H9 (cell line): Measurements from ENCODE around the gene RIMBP2. TPM values are rescaled to one million over a fixed set of nuclear protein-coding genes. Genes with fewer than 3 reads are reported as not detected.

ENCODE experiments used
- DNase-seq: peaks from one replicate; pipeline ENCODE4 v3.0.0-alpha.2; 2017
- H2AFZ ChIP-seq: one replicate; pipeline ENCODE4 v1.6.1; 2013; ENCODE audit warnings: mild to moderate bottlenecking, low read length, control low read depth, moderate library complexity
- H2AK5ac ChIP-seq: 2 replicates; pipeline ENCODE4 v1.6.1; 2013; ENCODE audit warnings: low read length, control low read depth, mixed read lengths; ENCODE audit not compliant: insufficient read length
- H2BK120ac ChIP-seq: one replicate; pipeline ENCODE4 v1.6.1; 2013; ENCODE audit warnings: low read depth, mild to moderate bottlenecking, low read length, control low read depth, inconsistent platforms; ENCODE audit not compliant: poor library complexity, severe bottlenecking
- H2BK12ac ChIP-seq: 2 replicates; pipeline ENCODE4 v1.6.1; 2013; ENCODE audit warnings: low read length, control low read depth, mixed read lengths, low read depth; ENCODE audit not compliant: insufficient read length
- H2BK15ac ChIP-seq: 2 replicates; pipeline ENCODE4 v1.6.1; 2013; ENCODE audit warnings: low read depth, low read length, control low read depth
- H2BK20ac ChIP-seq: one replicate; pipeline ENCODE4 v1.6.1; 2013; ENCODE audit warnings: low read depth, mild to moderate bottlenecking, low read length, control low read depth, inconsistent platforms; ENCODE audit not compliant: poor library complexity, severe bottlenecking
- H2BK5ac ChIP-seq: 2 replicates; pipeline ENCODE4 v1.6.1; 2013; ENCODE audit warnings: low read length, control low read depth, mixed read lengths; ENCODE audit not compliant: insufficient read length
- H3K14ac ChIP-seq: 2 replicates; pipeline ENCODE4 v1.6.1; 2013; ENCODE audit warnings: low read length, control low read depth; ENCODE audit not compliant: insufficient read depth
- H3K18ac ChIP-seq: 2 replicates; pipeline ENCODE4 v1.6.1; 2013; ENCODE audit warnings: low read depth, mild to moderate bottlenecking, mixed read lengths, low read length, control low read depth; ENCODE audit not compliant: insufficient read length
- H3K23ac ChIP-seq: 2 replicates; pipeline ENCODE4 v1.6.1; 2013; ENCODE audit warnings: low read length, control low read depth, mixed read lengths, low read depth; ENCODE audit not compliant: insufficient read length
- H3K23me2 ChIP-seq: 2 replicates; pipeline ENCODE4 v1.6.1; 2013; ENCODE audit warnings: low read depth, mild to moderate bottlenecking, mixed read lengths, low read length, control low read depth; ENCODE audit not compliant: insufficient read length, poor library complexity, severe bottlenecking
- H3K27ac ChIP-seq: 2 replicates; pipeline ENCODE4 v1.5.1; 2013; ENCODE audit warnings: low read length, control low read depth, mixed read lengths, low read depth; ENCODE audit not compliant: insufficient read length
- H3K27me3 ChIP-seq: 2 replicates; pipeline ENCODE4 v1.6.1; 2013; ENCODE audit warnings: low read length, control low read depth, inconsistent platforms; ENCODE audit not compliant: insufficient read depth
- H3K4ac ChIP-seq: 2 replicates; pipeline ENCODE4 v1.6.1; 2013; ENCODE audit warnings: low read depth, mild to moderate bottlenecking, control low read depth, inconsistent platforms, low read length, moderate library complexity
- H3K4me1 ChIP-seq: 2 replicates; pipeline ENCODE4 v1.6.1; 2013; ENCODE audit warnings: low read length, control low read depth, inconsistent platforms; ENCODE audit not compliant: insufficient read depth
- H3K4me2 ChIP-seq: 2 replicates; pipeline ENCODE4 v1.6.1; 2013; ENCODE audit warnings: low read length, control low read depth, mixed read lengths; ENCODE audit not compliant: insufficient read length, insufficient read depth
- H3K56ac ChIP-seq: 2 replicates; pipeline ENCODE4 v1.6.1; 2013; ENCODE audit warnings: low read depth, mild to moderate bottlenecking, mixed read lengths, low read length, control low read depth; ENCODE audit not compliant: insufficient read length
- H3K79me1 ChIP-seq: 2 replicates; pipeline ENCODE4 v1.6.1; 2013; ENCODE audit warnings: low read depth, mild to moderate bottlenecking, moderate library complexity, low read length, control low read depth, inconsistent platforms; ENCODE audit not compliant: insufficient read depth, poor library complexity, severe bottlenecking
- H3K79me2 ChIP-seq: 2 replicates; pipeline ENCODE4 v1.6.1; 2013; ENCODE audit warnings: low read length, control low read depth, inconsistent platforms; ENCODE audit not compliant: insufficient read depth
- H3K9ac ChIP-seq: 2 replicates; pipeline ENCODE4 v1.6.1; 2013; ENCODE audit warnings: low read length, control low read depth, mixed read lengths; ENCODE audit not compliant: insufficient read length; ENCODE audit errors: extremely low read depth
- H3K9me3 ChIP-seq: one replicate; pipeline ENCODE4 v1.6.1; 2013; ENCODE audit warnings: low read depth, low read length, inconsistent platforms; ENCODE audit not compliant: control insufficient read depth
- H3T11ph ChIP-seq: one replicate; pipeline ENCODE4 v1.6.1; 2013; ENCODE audit warnings: mild to moderate bottlenecking, low read length, control low read depth, inconsistent platforms
- H4K20me1 ChIP-seq: one replicate; pipeline ENCODE4 v1.6.1; 2013; ENCODE audit not compliant: control insufficient read depth, insufficient read length, insufficient read depth
- H4K5ac ChIP-seq: 2 replicates; pipeline ENCODE4 v1.6.1; 2013; ENCODE audit warnings: low read depth, mild to moderate bottlenecking, mixed read lengths, low read length, control low read depth; ENCODE audit not compliant: insufficient read length
- H4K8ac ChIP-seq: replicated peaks from 2 replicates; pipeline ENCODE4 v1.6.1; 2013; ENCODE audit warnings: low read length, control low read depth, mixed read lengths, low read depth; ENCODE audit not compliant: insufficient read length
- H4K91ac ChIP-seq: 2 replicates; pipeline ENCODE4 v1.6.1; 2013; ENCODE audit warnings: low read depth, mild to moderate bottlenecking, moderate library complexity, mixed read lengths, low read length, control low read depth; ENCODE audit not compliant: insufficient read length
- H3K27ac Mint-ChIP-seq, 3 experiments: 2 replicates in 2 of 3; 3 replicates in 1 of 3; pipeline ENCODE4 v1.8.0; 2020 to 2021; ENCODE audit warnings: mixed read lengths in 3 of 3, mild to moderate bottlenecking in 1 of 3, moderate library complexity in 1 of 3
- H3K27me3 Mint-ChIP-seq: 2 replicates; pipeline ENCODE4 v1.8.0; 2021; ENCODE audit warnings: low read depth, mild to moderate bottlenecking, moderate library complexity, mixed read lengths
- H3K36me3 Mint-ChIP-seq, 3 experiments: 2 replicates in 2 of 3; 3 replicates in 1 of 3; pipeline ENCODE4 v1.8.0; 2020 to 2021; ENCODE audit warnings: low read depth in 3 of 3, mixed read lengths in 3 of 3; ENCODE audit not compliant: insufficient read depth in 1 of 3
- H3K4me1 Mint-ChIP-seq, 2 experiments: 2 replicates each; pipeline ENCODE4 v1.8.0; 2020; ENCODE audit warnings: mixed read lengths in 2 of 2
- H3K4me3 Mint-ChIP-seq, 2 experiments: 2 replicates in 1 of 2; 3 replicates in 1 of 2; pipeline ENCODE4 v1.8.0; 2020 to 2021; ENCODE audit warnings: mild to moderate bottlenecking in 2 of 2, mixed read lengths in 2 of 2, moderate library complexity in 1 of 2
- H3K9me3 Mint-ChIP-seq, 2 experiments: 2 replicates in 1 of 2; 3 replicates in 1 of 2; pipeline ENCODE4 v1.8.0; 2020; ENCODE audit warnings: mild to moderate bottlenecking in 2 of 2, mixed read lengths in 2 of 2, moderate library complexity in 1 of 2
- CTCF ChIP-seq: fragments of 200-600 bp; sonication (generic); conservative IDR thresholded peaks from 3 replicates; pipeline ENCODE4 v1.8.0; 2021; ENCODE audit warnings: antibody characterized with exemption, mild to moderate bottlenecking
- WGBS: extraction: QIAGEN DNeasy Blood & Tissue Kit; methylation state at CpG from one replicate; pipeline ENCODE4 v1.1.7; 2013; ENCODE audit warnings: missing lambda C conversion rate, low lambda C conversion rate, mixed read lengths; ENCODE audit not compliant: insufficient read length; ENCODE audit errors: extremely low coverage; 5-methylcytosine and 5-hydroxymethylcytosine counted together
- total RNA-seq: library from RNA; stranded (reverse); gene quantifications from 2 replicates; pipeline ENCODE4 v1.2.1, GENCODE V29; 2021

RIMBP2 gene
- total RNA-seq, 1 experiment from 2014 or later = 0.70 TPM

DNA sequence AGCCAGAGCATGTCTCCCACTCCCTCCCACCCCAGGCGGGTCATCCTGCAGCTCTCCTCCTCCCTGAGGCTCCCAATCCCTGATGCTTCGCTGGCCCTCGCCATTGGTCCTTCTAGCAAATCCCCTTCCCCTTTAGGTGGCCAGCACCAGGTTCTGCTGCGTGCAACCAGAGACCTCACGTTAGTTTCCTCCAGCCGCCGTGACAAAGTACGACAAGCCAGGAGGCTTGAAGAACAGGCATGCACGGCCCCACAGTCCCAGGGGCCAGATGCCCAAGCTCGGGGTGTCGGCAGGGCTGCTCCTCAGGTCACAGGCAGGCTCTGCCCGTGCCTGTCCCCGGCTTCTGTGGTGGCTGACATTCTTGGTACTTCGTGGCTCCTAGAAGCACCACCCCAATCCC lies 95.8 kb downstream of the RIMBP2 start:
- H4K8ac ChIP-seq = no peak overlapping the region
- no peak overlapping the region for H2BK120ac ChIP-seq
- no peak overlapping the region for H4K5ac ChIP-seq
- no peak overlapping the region for H3K18ac ChIP-seq
- no peaks in the 10 kb centered on the region for H3K4me1 ChIP-seq
- no peak overlapping the region for H2BK20ac ChIP-seq
- H3K4me2 ChIP-seq = no peak overlapping the region
- no peaks in the 10 kb centered on the region for H4K20me1 ChIP-seq
- WGBS = no CpG with 5 or more reads among the region's 14 CpGs
- no peaks in the 10 kb centered on the region for H3K79me2 ChIP-seq
- Mint-ChIP-seq H3K4me1 (no peaks in the 10 kb centered on the region), H3K27ac (peak overlapping the region in 1 of 3 experiments; percentile 65; a peak in 1 of 7 replicates), H3K36me3 (peaks cover 0 to 2% (median 0%) of the 10 kb centered on the region in 3 experiments; a peak in 4 of 7 replicates), H3K9me3 (peaks cover 2 to 4% of the 10 kb centered on the region in 2 experiments; a peak in 3 of 5 replicates), H3K27me3 (peaks cover 8% of the 10 kb centered on the region), H3K4me3 (no peak overlapping the region)
- H2BK15ac ChIP-seq = no peak overlapping the region
- no peak overlapping the region for H2BK12ac ChIP-seq
- H3K27me3 ChIP-seq = no peaks in the 10 kb centered on the region
- H3K23ac ChIP-seq = no peak overlapping the region
- TF ChIP-seq CTCF = no peak
- no peak overlapping the region for H3K27ac ChIP-seq
- no peaks in the 10 kb centered on the region for H3K23me2 ChIP-seq
- H3K79me1 ChIP-seq = no peaks in the 10 kb centered on the region
- H4K91ac ChIP-seq = no peak overlapping the region
- no peak for DNase-seq
- H2AFZ ChIP-seq = no peak overlapping the region
- no peak overlapping the region for H2AK5ac ChIP-seq
- no peak overlapping the region for H3K9ac ChIP-seq
- H3K9me3 ChIP-seq = no peaks in the 10 kb centered on the region
- no peak overlapping the region for H2BK5ac ChIP-seq
- H3K56ac ChIP-seq = no peak overlapping the region
- no peak overlapping the region for H3K14ac ChIP-seq
- no peak overlapping the region for H3K4ac ChIP-seq
- no peak overlapping the region for H3T11ph ChIP-seq
